GM23338 (cell line): ENCODE data around the gene SERPINB8. TPM values are rescaled to one million over a fixed set of nuclear protein-coding genes. Genes with fewer than 3 reads are reported as not detected.

Source experiments
- ATAC-seq: fragments of 200-7000 bp; cut with Tn5 transposase; 3 replicates; pipeline ENCODE4 v1.9.1; 2020
- DNase-seq: peaks from one replicate; pipeline ENCODE4 v3.0.0-alpha.2; 2015; ENCODE audit warnings: low spot score
- H2AFZ ChIP-seq: fragments of 200-600 bp; sonication (generic); 2 replicates; pipeline ENCODE4 v1.8.0; 2016; ENCODE audit warnings: antibody characterized with exemption, mild to moderate bottlenecking, moderate library complexity
- H3F3A ChIP-seq: fragments of 200-600 bp; sonication (generic); replicated peaks from 2 replicates; pipeline ENCODE4 v1.8.0; 2017; ENCODE audit warnings: antibody characterized with exemption, mixed run types, low read depth
- H3K27ac ChIP-seq: fragments of 200-600 bp; sonication (generic); 2 replicates; pipeline ENCODE4 v1.6.1; 2016; ENCODE audit warnings: low read depth
- H3K27me3 ChIP-seq: fragments of 200-600 bp; sonication (generic); 2 replicates; pipeline ENCODE4 v1.8.0; 2016; ENCODE audit warnings: mild to moderate bottlenecking, mixed run types, moderate library complexity; ENCODE audit not compliant: insufficient read depth
- H3K36me3 ChIP-seq: fragments of 200-600 bp; sonication (generic); 2 replicates; pipeline ENCODE4 v1.8.0; 2016; ENCODE audit warnings: mild to moderate bottlenecking; ENCODE audit not compliant: insufficient read depth
- H3K4me1 ChIP-seq: fragments of 200-600 bp; sonication (generic); 2 replicates; pipeline ENCODE4 v1.8.0; 2016; ENCODE audit warnings: mild to moderate bottlenecking, moderate library complexity; ENCODE audit not compliant: insufficient read depth
- H3K4me2 ChIP-seq: fragments of 200-600 bp; sonication (generic); 2 replicates; pipeline ENCODE4 v1.7.1; 2017; ENCODE audit warnings: mixed run types
- H3K4me3 ChIP-seq: fragments of 200-600 bp; sonication (generic); 2 replicates; pipeline ENCODE4 v1.6.1; 2016; ENCODE audit warnings: mixed run types
- H3K79me2 ChIP-seq: fragments of 200-600 bp; sonication (generic); replicated peaks from 2 replicates; pipeline ENCODE4 v1.8.0; 2017; ENCODE audit warnings: mild to moderate bottlenecking; ENCODE audit not compliant: insufficient read depth
- H3K9me2 ChIP-seq: fragments of 200-600 bp; sonication (generic); 2 replicates; pipeline ENCODE4 v1.8.0; 2017; ENCODE audit not compliant: insufficient read depth
- H4K20me1 ChIP-seq: fragments of 200-600 bp; sonication (generic); replicated peaks from 2 replicates; pipeline ENCODE4 v1.8.0; 2017; ENCODE audit warnings: mild to moderate bottlenecking; ENCODE audit not compliant: insufficient read depth
- H3K27ac Mint-ChIP-seq: 2 replicates; pipeline ENCODE4 v1.8.0; 2020; ENCODE audit warnings: inconsistent platforms, mild to moderate bottlenecking, moderate library complexity, mixed read lengths
- H3K27me3 Mint-ChIP-seq: 3 replicates; pipeline ENCODE4 v1.8.0; 2022; ENCODE audit warnings: low read depth, mild to moderate bottlenecking, moderate library complexity, mixed read lengths, inconsistent platforms; ENCODE audit not compliant: insufficient read depth, poor library complexity
- H3K36me3 Mint-ChIP-seq: 3 replicates; pipeline ENCODE4 v1.8.0; 2021; ENCODE audit warnings: low read depth, mild to moderate bottlenecking, inconsistent platforms, moderate library complexity, mixed read lengths
- H3K4me1 Mint-ChIP-seq: 3 replicates; pipeline ENCODE4 v1.8.0; 2020; ENCODE audit warnings: mild to moderate bottlenecking, inconsistent platforms, mixed read lengths
- H3K4me3 Mint-ChIP-seq: 3 replicates; pipeline ENCODE4 v1.8.0; 2021; ENCODE audit warnings: moderate library complexity, mild to moderate bottlenecking, inconsistent platforms, mixed read lengths
- H3K9me3 Mint-ChIP-seq: 3 replicates; pipeline ENCODE4 v1.8.0; 2020; ENCODE audit warnings: moderate library complexity, mild to moderate bottlenecking, inconsistent platforms, mixed read lengths
- CREB1 ChIP-seq: fragments of 250-450 bp; sonication (Bioruptor Pico); IDR thresholded peaks from 2 replicates; pipeline ENCODE4 v1.5.0; 2020; ENCODE audit warnings: low read depth, mild to moderate bottlenecking, moderate library complexity
- EZH2 ChIP-seq: fragments of 200-600 bp; sonication (generic); IDR thresholded peaks from one replicate; pipeline ENCODE4 v1.8.0; 2017; ENCODE audit warnings: antibody characterized with exemption, mild to moderate bottlenecking, low read depth; ENCODE audit not compliant: unreplicated experiment
- EZH2phosphoT487 ChIP-seq: fragments of 200-600 bp; sonication (generic); IDR thresholded peaks from one replicate; pipeline ENCODE4 v1.8.1; 2018; ENCODE audit warnings: antibody characterized with exemption; ENCODE audit not compliant: unreplicated experiment
- NANOG ChIP-seq: IDR thresholded peaks from 2 replicates; pipeline ENCODE4 v1.6.1; 2016; ENCODE audit warnings: antibody characterized with exemption, borderline replicate concordance
- POLR2AphosphoS5 ChIP-seq: IDR thresholded peaks from 2 replicates; pipeline ENCODE4 v1.6.1; 2016; ENCODE audit warnings: antibody characterized with exemption, low read depth
- ZNF114 ChIP-seq: fragments of 250-450 bp; sonication (Bioruptor Pico); IDR thresholded peaks from 2 replicates; pipeline ENCODE4 v1.5.0; 2020; ENCODE audit warnings: mild to moderate bottlenecking, moderate library complexity
- polyA plus RNA-seq: library from polyadenylated mRNA; unstranded; fragments of >200 nt; fragmentation: Nextera tagmentation; extraction: Ambion mirVana; gene quantifications from 2 replicates; pipeline ENCODE4 v1.2.1, GENCODE V29; 2016
- total RNA-seq: library from RNA; depleted of rRNA; stranded (reverse); fragments of >200 nt; shearing (Covaris generic); gene quantifications from 2 replicates; pipeline ENCODE4 v1.2.3, GENCODE V29; 2014
- TF ChIP-seq, protein P1 (sequence below), 2 experiments: fragments of 200-600 bp in 1 of 2; sonication (generic) in 1 of 2; conservative IDR thresholded peaks; 2 replicates each; pipeline versions ENCODE4 v1.5.1 to v1.6.1; 2016 to 2017; ENCODE audit warnings: antibody characterized with exemption in 2 of 2, low read depth in 2 of 2, mild to moderate bottlenecking in 2 of 2, moderate library complexity in 1 of 2
- TF ChIP-seq, protein P2 (sequence below): IDR thresholded peaks from one replicate; pipeline ENCODE4 v1.6.1; 2018; ENCODE audit warnings: antibody characterized with exemption; ENCODE audit not compliant: unreplicated experiment
- TF ChIP-seq, protein P3 (sequence below): IDR thresholded peaks from 2 replicates; pipeline ENCODE4 v1.6.1; 2016; ENCODE audit warnings: antibody characterized with exemption
- TF ChIP-seq, protein P4 (sequence below): fragments of 250-450 bp; sonication (Bioruptor Pico); IDR thresholded peaks from 2 replicates; pipeline ENCODE4 v1.5.0; 2020; ENCODE audit warnings: mild to moderate bottlenecking, moderate library complexity

SERPINB8 gene
- total and polyA plus RNA-seq, 2 experiments from 2014 or later = 0.50 to 2.1 TPM

DNA sequence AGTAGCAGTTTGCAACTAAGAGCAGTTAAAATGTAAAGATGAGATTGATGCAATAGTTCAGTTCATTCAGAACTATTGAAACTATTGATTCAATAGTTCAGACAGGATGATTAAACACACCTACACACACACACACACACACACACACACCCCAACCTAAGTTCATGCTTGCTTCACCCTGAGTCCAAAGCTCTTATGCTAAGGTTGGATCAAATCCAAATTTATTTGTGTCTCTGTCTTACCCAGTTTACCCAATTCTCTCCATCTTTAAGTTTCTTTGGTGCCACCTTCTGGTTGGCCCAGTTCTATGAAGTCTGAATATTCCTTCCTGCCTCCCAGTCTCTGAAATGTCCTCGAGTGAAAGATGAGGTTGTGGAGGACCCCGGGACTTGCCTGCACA lies 5.1 kb downstream of the SERPINB8 start:
- Histone ChIP-seq H3K79me2 (no peaks in the 10 kb centered on the region; the same call in 1 of the 2 replicates), H3K4me2 (no peak overlapping the region), H3K9me2 (no peaks in the 10 kb centered on the region), H3K4me1 (peaks cover 5% of the 10 kb centered on the region; the same call in 1 of the 2 replicates), H2AFZ (no peak overlapping the region), H3F3A (no peaks in the 10 kb centered on the region), H3K4me3 (no peak overlapping the region), H4K20me1 (no peaks in the 10 kb centered on the region), H3K27ac (no peak overlapping the region), H3K36me3 (no peaks in the 10 kb centered on the region), H3K27me3 (peaks cover 85% of the 10 kb centered on the region)
- ATAC-seq = no peak
- peaks cover 57% of the 10 kb centered on the region for H3K27me3 Mint-ChIP-seq
- no peak overlapping the region for H3K27ac Mint-ChIP-seq
- H3K36me3 Mint-ChIP-seq = no peaks in the 10 kb centered on the region
- DNase-seq = peak; percentile 41
- H3K4me1 Mint-ChIP-seq = peaks cover 14% of the 10 kb centered on the region
- no peak for TF ChIP-seq CREB1
- TF ChIP-seq, protein P1, sequence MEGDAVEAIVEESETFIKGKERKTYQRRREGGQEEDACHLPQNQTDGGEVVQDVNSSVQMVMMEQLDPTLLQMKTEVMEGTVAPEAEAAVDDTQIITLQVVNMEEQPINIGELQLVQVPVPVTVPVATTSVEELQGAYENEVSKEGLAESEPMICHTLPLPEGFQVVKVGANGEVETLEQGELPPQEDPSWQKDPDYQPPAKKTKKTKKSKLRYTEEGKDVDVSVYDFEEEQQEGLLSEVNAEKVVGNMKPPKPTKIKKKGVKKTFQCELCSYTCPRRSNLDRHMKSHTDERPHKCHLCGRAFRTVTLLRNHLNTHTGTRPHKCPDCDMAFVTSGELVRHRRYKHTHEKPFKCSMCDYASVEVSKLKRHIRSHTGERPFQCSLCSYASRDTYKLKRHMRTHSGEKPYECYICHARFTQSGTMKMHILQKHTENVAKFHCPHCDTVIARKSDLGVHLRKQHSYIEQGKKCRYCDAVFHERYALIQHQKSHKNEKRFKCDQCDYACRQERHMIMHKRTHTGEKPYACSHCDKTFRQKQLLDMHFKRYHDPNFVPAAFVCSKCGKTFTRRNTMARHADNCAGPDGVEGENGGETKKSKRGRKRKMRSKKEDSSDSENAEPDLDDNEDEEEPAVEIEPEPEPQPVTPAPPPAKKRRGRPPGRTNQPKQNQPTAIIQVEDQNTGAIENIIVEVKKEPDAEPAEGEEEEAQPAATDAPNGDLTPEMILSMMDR (conservative IDR thresholded peaks at IDR 0.05; ENCODE audit: low read depth in 2 of 2) = peak; percentile 37 to 52
- no peak overlapping the region for H3K4me3 Mint-ChIP-seq
- no peaks in the 10 kb centered on the region for H3K9me3 Mint-ChIP-seq

DNA sequence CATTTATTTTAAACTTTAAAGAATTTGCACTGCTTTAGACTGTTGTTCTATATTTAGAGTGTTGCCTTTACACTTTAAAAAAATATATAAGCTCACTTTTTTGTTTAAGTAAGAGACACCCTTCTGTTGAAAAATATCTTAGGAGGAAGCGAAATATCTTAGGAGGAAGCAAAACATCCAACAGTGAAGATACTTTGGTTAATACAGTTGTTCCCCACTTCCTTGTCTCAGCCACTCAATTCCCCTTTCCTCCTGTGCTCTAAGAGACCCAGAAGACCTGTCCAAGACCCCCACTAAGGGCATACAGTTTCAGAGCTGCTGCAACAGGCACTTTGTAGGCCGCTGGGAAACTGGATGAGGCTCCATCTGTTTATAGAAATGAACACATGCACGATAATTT lies 5.7 kb downstream of the SERPINB8 start:
- Histone ChIP-seq H3K4me2 (no peak overlapping the region), H3K79me2 (no peaks in the 10 kb centered on the region; the same call in 1 of the 2 replicates), H3K4me1 (peaks cover 5% of the 10 kb centered on the region; the same call in 1 of the 2 replicates), H3K27ac (no peak overlapping the region), H2AFZ (no peak overlapping the region), H3K9me2 (no peaks in the 10 kb centered on the region), H3F3A (no peaks in the 10 kb centered on the region), H3K27me3 (peaks cover 91% of the 10 kb centered on the region), H3K36me3 (no peaks in the 10 kb centered on the region), H4K20me1 (no peaks in the 10 kb centered on the region), H3K4me3 (no peak overlapping the region)
- DNase-seq (no peak), ATAC-seq (no peak)
- Mint-ChIP-seq H3K4me3 (no peak overlapping the region), H3K27ac (no peak overlapping the region), H3K9me3 (no peaks in the 10 kb centered on the region), H3K27me3 (peaks cover 56% of the 10 kb centered on the region), H3K36me3 (no peaks in the 10 kb centered on the region), H3K4me1 (peaks cover 14% of the 10 kb centered on the region)
- TF ChIP-seq NANOG (no peak), EZH2phosphoT487 (no peak), ZNF114 (CRISPR knock-in tag) (no peak), EZH2 (no peak), POLR2AphosphoS5 (no peak)
- TF ChIP-seq, protein P2, sequence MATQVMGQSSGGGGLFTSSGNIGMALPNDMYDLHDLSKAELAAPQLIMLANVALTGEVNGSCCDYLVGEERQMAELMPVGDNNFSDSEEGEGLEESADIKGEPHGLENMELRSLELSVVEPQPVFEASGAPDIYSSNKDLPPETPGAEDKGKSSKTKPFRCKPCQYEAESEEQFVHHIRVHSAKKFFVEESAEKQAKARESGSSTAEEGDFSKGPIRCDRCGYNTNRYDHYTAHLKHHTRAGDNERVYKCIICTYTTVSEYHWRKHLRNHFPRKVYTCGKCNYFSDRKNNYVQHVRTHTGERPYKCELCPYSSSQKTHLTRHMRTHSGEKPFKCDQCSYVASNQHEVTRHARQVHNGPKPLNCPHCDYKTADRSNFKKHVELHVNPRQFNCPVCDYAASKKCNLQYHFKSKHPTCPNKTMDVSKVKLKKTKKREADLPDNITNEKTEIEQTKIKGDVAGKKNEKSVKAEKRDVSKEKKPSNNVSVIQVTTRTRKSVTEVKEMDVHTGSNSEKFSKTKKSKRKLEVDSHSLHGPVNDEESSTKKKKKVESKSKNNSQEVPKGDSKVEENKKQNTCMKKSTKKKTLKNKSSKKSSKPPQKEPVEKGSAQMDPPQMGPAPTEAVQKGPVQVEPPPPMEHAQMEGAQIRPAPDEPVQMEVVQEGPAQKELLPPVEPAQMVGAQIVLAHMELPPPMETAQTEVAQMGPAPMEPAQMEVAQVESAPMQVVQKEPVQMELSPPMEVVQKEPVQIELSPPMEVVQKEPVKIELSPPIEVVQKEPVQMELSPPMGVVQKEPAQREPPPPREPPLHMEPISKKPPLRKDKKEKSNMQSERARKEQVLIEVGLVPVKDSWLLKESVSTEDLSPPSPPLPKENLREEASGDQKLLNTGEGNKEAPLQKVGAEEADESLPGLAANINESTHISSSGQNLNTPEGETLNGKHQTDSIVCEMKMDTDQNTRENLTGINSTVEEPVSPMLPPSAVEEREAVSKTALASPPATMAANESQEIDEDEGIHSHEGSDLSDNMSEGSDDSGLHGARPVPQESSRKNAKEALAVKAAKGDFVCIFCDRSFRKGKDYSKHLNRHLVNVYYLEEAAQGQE = no peak
- TF ChIP-seq, protein P3, sequence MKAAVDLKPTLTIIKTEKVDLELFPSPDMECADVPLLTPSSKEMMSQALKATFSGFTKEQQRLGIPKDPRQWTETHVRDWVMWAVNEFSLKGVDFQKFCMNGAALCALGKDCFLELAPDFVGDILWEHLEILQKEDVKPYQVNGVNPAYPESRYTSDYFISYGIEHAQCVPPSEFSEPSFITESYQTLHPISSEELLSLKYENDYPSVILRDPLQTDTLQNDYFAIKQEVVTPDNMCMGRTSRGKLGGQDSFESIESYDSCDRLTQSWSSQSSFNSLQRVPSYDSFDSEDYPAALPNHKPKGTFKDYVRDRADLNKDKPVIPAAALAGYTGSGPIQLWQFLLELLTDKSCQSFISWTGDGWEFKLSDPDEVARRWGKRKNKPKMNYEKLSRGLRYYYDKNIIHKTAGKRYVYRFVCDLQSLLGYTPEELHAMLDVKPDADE = no peak
- TF ChIP-seq, protein P4, sequence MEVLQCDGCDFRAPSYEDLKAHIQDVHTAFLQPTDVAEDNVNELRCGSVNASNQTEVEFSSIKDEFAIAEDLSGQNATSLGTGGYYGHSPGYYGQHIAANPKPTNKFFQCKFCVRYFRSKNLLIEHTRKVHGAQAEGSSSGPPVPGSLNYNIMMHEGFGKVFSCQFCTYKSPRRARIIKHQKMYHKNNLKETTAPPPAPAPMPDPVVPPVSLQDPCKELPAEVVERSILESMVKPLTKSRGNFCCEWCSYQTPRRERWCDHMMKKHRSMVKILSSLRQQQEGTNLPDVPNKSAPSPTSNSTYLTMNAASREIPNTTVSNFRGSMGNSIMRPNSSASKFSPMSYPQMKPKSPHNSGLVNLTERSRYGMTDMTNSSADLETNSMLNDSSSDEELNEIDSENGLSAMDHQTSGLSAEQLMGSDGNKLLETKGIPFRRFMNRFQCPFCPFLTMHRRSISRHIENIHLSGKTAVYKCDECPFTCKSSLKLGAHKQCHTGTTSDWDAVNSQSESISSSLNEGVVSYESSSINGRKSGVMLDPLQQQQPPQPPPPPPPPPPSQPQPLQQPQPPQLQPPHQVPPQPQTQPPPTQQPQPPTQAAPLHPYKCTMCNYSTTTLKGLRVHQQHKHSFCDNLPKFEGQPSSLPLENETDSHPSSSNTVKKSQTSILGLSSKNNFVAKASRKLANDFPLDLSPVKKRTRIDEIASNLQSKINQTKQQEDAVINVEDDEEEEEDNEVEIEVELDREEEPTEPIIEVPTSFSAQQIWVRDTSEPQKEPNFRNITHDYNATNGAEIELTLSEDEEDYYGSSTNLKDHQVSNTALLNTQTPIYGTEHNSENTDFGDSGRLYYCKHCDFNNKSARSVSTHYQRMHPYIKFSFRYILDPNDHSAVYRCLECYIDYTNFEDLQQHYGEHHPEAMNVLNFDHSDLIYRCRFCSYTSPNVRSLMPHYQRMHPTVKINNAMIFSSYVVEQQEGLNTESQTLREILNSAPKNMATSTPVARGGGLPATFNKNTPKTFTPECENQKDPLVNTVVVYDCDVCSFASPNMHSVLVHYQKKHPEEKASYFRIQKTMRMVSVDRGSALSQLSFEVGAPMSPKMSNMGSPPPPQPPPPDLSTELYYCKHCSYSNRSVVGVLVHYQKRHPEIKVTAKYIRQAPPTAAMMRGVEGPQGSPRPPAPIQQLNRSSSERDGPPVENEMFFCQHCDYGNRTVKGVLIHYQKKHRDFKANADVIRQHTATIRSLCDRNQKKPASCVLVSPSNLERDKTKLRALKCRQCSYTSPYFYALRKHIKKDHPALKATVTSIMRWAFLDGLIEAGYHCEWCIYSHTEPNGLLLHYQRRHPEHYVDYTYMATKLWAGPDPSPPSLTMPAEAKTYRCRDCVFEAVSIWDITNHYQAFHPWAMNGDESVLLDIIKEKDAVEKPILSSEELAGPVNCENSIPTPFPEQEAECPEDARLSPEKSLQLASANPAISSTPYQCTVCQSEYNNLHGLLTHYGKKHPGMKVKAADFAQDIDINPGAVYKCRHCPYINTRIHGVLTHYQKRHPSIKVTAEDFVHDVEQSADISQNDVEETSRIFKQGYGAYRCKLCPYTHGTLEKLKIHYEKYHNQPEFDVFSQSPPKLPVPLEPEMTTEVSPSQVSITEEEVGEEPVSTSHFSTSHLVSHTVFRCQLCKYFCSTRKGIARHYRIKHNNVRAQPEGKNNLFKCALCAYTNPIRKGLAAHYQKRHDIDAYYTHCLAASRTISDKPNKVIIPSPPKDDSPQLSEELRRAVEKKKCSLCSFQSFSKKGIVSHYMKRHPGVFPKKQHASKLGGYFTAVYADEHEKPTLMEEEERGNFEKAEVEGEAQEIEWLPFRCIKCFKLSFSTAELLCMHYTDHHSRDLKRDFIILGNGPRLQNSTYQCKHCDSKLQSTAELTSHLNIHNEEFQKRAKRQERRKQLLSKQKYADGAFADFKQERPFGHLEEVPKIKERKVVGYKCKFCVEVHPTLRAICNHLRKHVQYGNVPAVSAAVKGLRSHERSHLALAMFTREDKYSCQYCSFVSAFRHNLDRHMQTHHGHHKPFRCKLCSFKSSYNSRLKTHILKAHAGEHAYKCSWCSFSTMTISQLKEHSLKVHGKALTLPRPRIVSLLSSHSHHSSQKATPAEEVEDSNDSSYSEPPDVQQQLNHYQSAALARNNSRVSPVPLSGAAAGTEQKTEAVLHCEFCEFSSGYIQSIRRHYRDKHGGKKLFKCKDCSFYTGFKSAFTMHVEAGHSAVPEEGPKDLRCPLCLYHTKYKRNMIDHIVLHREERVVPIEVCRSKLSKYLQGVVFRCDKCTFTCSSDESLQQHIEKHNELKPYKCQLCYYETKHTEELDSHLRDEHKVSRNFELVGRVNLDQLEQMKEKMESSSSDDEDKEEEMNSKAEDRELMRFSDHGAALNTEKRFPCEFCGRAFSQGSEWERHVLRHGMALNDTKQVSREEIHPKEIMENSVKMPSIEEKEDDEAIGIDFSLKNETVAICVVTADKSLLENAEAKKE (CRISPR knock-in tag) = no peak
